GM18502 (cell line): ENCODE results near the gene VTN.
A peak's percentile ranks its signal among the peaks of the same experiment; 100 is the strongest.

ENCODE experiments used
- ATAC-seq: cut with Tn5 transposase; IDR thresholded peaks from one replicate; pipeline ENCODE4 v1.9.1; 2021; ENCODE audit warnings: mild to moderate bottlenecking; ENCODE audit not compliant: unreplicated experiment, poor library complexity

VTN gene

GRCh38 chr17:28327031-28327607 is 43.0 kb downstream of the VTN start:
- ATAC-seq = peak; percentile 73

DNA sequence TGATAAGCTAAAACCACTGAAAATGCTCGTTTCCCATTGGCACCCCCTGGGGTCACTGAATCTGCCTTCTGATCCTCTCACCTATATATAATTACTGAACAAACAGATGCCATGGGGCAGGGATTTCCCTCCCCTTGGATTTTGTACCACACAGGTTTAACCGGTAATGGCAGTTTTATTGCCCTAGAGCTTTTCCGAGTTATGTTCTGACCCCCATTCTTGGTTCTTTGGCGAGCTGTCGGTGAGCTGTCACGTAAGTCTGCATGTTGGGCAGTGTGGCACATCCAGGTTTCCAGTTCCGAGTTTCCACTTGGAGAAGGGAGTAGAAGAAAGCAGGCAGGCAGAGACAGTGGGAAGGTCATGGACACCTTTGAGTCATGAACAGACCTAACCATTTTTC is 44.0 kb downstream of the VTN start:
- no peak for ATAC-seq

- ATAC-seq = no peak
These were observed 44.9 kb downstream of the VTN start for GRCh38 chr17:28325211-28325610.

GRCh38 chr17:28324781-28325180 is 45.3 kb downstream of the VTN start:
- no peak for ATAC-seq

GRCh38 chr17:28324267-28324745 is 45.8 kb downstream of the VTN start:
- no peak for ATAC-seq

- ATAC-seq = no peak
These were observed 49.7 kb downstream of the VTN start for GRCh38 chr17:28320215-28321061.

- no peak for ATAC-seq
These were observed 50.5 kb downstream of the VTN start for GRCh38 chr17:28319598-28319935.

- peak; percentile 94 for ATAC-seq
These were observed 51.1 kb downstream of the VTN start, which contains the start of gene TMEM97 for GRCh38 chr17:28318759-28319597. TSS of gene TMEM97 (plus strand) at chr17:28319200. CDS start at chr17:28319240, 40 bp downstream.

GRCh38 chr17:28317966-28318758 is 51.9 kb downstream of the VTN start:
- peak; percentile 11 for ATAC-seq
